ENCODE measurements around the gene BCL2L13.
A peak's percentile ranks its signal among the peaks of the same experiment; 100 is the strongest.

Gene BCL2L13

DNA sequence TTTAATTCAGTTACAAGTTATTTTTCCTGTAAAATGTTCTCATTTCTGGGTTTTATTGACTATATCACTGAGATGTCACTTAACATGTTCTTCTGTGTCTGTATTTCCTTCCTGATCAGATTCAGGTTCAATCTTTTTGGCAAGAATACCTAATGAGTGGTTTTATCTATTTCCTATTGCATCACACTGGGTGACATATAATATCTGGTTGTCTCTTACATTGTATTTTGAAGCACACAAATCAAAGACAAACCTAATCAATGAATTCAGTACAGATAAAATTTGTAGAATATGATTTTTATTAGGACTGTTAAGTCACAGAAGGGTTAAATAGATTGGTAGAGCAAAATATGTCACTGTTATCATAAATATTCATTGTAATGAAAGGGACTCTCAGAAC is 60.4 kb downstream of the BCL2L13 start:
- TF ChIP-seq POLR2A (IDR thresholded peaks at IDR 0.05; ENCODE audit: low read depth, low read length) (no peak), POLR2AphosphoS5 (IDR thresholded peaks at IDR 0.05; ENCODE audit: low read depth, low read length) (no peak), TAF1 (IDR thresholded peaks at IDR 0.05; ENCODE audit: borderline replicate concordance, low read depth, low read length) (no peak)
- FAIRE-seq, result no peak
- no peak for DNase-seq (ENCODE audit: insufficient read length)

DNA sequence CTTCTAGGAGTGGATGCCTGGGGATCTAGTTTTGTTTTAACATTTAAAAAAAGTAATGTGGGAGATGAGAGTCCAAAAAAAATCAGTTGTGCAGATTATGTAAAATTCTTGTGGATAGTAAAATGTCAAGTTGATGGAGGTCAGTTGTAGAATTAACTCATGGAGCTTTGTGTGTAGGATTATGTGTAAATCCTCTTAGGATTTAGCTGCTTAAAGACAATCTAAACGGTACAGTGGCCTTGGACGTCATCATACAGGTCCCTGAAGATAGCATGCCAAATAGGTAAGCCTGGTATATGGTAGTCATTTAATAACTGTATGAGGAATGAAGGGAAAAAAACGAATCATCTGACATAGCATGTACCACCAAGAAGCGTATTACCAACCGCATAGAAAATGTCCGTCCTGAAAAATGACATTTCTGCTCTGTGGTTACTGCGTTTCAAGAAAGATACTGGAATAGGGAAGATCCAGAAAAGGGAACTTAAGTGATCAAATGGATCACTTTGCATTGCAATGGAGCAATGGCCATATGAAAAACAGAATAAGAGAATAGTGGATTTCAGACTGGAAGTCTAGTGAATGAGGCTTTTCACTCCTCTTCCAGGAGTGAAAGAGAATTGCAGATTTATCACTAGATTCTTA is 61.3 kb downstream of the BCL2L13 start:
- FAIRE-seq, result no peak
- no peak for DNase-seq (ENCODE audit: insufficient read length)
- TF ChIP-seq POLR2AphosphoS5 (IDR thresholded peaks at IDR 0.05; ENCODE audit: low read depth, low read length) (no peak), POLR2A (IDR thresholded peaks at IDR 0.05; ENCODE audit: low read depth, low read length) (no peak), TAF1 (IDR thresholded peaks at IDR 0.05; ENCODE audit: borderline replicate concordance, low read depth, low read length) (no peak)

DNA sequence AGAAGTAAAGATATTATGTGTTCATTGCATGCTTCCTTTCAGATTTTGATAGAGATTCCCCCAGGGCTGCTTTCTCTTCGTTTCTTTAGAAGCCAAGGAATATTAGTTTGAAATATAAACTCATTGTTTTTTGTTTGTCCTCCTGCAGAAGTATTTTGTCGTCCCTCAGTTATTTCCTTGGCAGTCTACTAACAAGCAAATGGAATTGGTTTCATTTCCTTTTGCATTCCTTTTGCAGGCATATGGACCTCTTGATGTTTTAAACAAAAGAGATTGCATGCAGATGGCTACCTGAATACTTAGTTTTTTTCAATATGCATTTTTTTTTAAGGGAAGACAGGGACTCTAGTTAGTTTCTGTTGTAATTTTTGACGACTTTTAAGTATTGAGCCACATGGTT is 62.2 kb downstream of the BCL2L13 start:
- no peak for DNase-seq (ENCODE audit: insufficient read length)
- no peak for TF ChIP-seq POLR2AphosphoS5 (IDR thresholded peaks at IDR 0.05; ENCODE audit: low read depth, low read length)
- TF ChIP-seq TAF1 (IDR thresholded peaks at IDR 0.05; ENCODE audit: borderline replicate concordance, low read depth, low read length), result no peak
- no peak for TF ChIP-seq POLR2A (IDR thresholded peaks at IDR 0.05; ENCODE audit: low read depth, low read length)
- FAIRE-seq, result no peak

GRCh38 chr22:17703811-17704210 is 65.3 kb downstream of the BCL2L13 start:
- TF ChIP-seq POLR2AphosphoS5 (IDR thresholded peaks at IDR 0.05; ENCODE audit: low read depth, low read length) (no peak), TAF1 (IDR thresholded peaks at IDR 0.05; ENCODE audit: borderline replicate concordance, low read depth, low read length) (no peak), POLR2A (IDR thresholded peaks at IDR 0.05; ENCODE audit: low read depth, low read length) (no peak)
- FAIRE-seq, result no peak
- DNase-seq (ENCODE audit: insufficient read length), result no peak

DNA sequence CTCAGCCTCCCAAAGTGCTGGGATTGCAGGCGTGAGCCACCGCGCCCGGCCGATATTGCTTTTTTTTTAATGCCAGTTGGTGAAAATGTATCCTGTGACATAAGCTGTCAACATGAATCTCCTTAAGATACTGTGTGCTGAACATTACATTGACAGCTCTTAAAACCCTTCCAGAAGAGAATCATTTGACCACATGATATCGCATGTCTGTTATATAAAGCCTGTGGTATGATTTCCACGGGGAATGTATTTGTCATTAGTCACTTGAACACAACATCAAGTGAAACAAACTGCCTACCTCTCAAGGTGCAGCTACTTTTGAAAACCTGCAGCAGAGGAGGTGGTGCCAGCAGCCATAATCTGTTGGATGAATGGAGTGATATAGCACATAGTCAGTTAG is 67.0 kb downstream of the BCL2L13 start:
- FAIRE-seq, result no peak
- DNase-seq (ENCODE audit: insufficient read length), result no peak
- TF ChIP-seq POLR2AphosphoS5 (IDR thresholded peaks at IDR 0.05; ENCODE audit: low read depth, low read length), result no peak
- no peak for TF ChIP-seq POLR2A (IDR thresholded peaks at IDR 0.05; ENCODE audit: low read depth, low read length)
- no peak for TF ChIP-seq TAF1 (IDR thresholded peaks at IDR 0.05; ENCODE audit: borderline replicate concordance, low read depth, low read length)

DNA sequence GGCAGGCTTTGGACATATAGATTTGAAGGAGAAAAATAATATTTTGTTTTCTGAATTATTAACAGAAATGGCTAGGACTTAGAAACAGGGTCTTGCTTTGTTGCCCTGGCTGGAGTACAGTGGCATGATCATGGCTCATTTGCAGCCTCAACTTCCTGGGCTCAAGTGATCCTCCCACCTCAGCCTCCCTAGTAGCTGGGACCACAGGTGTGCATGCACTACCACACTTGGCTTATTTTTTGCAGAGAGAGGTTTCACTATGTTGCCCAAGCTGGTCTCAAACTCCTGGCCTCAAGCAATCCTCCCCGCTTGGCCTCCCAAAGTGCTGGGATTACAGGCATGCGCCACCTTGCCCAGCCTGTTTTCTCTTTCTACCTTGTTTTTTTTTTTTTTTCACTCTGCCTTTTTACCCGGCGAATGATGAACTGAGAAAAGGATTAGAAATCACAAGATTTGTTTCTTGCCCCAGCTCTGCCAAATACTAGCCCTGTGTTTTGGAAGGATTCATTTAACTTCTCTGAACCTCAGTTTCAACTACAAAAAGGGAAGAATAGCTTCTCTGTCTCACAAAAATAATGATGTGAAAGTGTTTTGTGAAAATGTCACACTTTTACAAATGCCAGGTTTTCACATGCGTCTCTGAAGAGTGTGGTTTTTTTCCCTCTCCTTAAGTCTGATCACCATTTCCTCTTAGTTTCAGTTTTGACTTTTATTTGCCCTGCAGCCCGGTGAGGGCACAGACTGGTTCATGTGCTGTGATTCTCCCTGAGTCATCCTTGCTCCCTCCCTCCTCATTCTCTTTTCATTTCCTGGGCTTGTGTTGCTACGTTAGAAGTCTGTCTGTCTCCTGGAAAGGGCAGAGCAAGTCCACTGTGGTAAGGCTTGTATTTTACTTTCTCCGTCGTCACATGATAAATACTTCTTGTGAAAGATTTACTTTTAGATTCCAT is 67.7 kb downstream of the BCL2L13 start:
- DNase-seq (ENCODE audit: insufficient read length) (peak; percentile 19), FAIRE-seq (peak; percentile 85)
- no peak for TF ChIP-seq POLR2AphosphoS5 (IDR thresholded peaks at IDR 0.05; ENCODE audit: low read depth, low read length)
- TF ChIP-seq POLR2A (IDR thresholded peaks at IDR 0.05; ENCODE audit: low read depth, low read length), result no peak
- TF ChIP-seq TAF1 (IDR thresholded peaks at IDR 0.05; ENCODE audit: borderline replicate concordance, low read depth, low read length), result no peak

DNA sequence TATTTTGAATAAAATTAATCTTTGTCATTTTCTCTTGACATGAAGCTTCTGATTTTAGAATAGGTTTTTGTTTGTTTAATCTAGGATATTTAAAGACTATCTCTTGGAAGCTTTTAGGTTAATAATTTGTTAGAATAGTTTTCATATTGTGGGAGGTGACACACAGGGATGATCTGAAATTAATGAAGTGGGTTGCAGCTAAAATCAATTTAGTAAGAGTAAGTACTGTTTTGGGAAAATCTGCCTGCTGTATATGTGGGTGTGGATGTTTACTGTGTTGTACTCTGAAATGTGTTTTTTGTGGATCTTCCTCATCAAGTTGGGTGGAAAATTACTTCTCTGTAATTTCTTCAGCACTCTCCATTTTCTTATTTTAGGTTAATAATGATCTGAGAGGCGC is 68.4 kb downstream of the BCL2L13 start:
- TF ChIP-seq POLR2A (IDR thresholded peaks at IDR 0.05; ENCODE audit: low read depth, low read length) (no peak), POLR2AphosphoS5 (IDR thresholded peaks at IDR 0.05; ENCODE audit: low read depth, low read length) (no peak), TAF1 (IDR thresholded peaks at IDR 0.05; ENCODE audit: borderline replicate concordance, low read depth, low read length) (no peak)
- FAIRE-seq (no peak), DNase-seq (ENCODE audit: insufficient read length) (no peak)

DNA sequence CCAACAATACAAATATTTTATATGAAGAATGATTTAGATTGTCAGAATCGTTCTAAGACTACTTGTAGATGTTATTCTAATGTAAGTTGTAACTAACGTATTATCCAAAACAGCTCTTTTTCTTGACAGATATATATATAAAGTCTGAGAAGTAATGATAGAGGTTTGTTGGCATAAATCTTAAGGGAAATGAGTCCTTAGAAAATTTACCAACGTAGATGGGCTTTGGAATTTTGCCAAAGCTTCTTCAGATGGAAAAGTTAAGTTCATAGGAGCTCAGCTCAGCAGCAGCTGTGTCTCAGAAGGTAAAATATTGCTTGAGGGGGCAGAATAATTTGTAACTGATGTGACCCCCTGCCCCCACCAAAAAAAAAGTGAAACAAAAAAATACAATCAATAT is 69.0 kb downstream of the BCL2L13 start:
- no peak for DNase-seq (ENCODE audit: insufficient read length)
- FAIRE-seq, result no peak
- TF ChIP-seq POLR2A (IDR thresholded peaks at IDR 0.05; ENCODE audit: low read depth, low read length) (no peak), TAF1 (IDR thresholded peaks at IDR 0.05; ENCODE audit: borderline replicate concordance, low read depth, low read length) (no peak), POLR2AphosphoS5 (IDR thresholded peaks at IDR 0.05; ENCODE audit: low read depth, low read length) (no peak)

DNA sequence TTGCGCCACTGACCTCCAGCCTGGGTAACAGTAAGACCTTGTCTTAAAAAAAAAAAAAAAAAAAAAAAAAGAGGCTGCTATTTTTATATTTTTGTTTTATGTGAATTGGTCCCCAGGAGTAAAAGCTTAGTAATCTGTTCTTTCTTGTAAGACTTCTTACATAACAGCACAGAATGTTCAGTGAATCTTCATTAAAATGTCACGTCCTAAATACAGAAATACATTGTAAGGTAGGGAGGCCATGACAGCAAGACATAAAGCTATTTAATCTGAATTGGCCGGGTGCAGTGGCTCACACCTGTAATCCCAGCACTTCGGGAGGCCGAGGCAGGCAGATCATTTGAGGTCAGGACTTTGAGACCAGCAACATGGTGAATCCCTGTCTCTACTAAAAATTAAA is 71.5 kb downstream of the BCL2L13 start:
- TF ChIP-seq POLR2AphosphoS5 (IDR thresholded peaks at IDR 0.05; ENCODE audit: low read depth, low read length) (no peak), POLR2A (IDR thresholded peaks at IDR 0.05; ENCODE audit: low read depth, low read length) (no peak), TAF1 (IDR thresholded peaks at IDR 0.05; ENCODE audit: borderline replicate concordance, low read depth, low read length) (no peak)
- FAIRE-seq (no peak), DNase-seq (ENCODE audit: insufficient read length) (no peak)

DNA sequence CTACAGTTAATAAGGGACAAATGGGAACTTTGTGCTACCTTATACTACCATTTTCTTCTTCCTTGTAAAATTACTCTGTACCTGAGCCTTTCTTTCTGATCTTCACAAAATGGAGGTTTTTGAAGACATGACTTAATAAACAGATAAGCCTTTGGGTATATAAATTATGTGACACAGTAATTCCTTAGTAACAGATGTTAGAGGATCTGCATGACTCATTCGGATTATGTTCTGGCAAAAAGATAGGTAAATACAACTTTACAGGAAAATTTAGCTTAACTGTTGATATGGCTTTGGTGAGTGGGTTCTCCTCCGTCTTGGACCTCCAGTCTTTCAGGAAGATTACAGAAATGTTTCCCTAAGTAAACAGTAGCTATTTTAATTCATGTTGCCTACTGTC is 73.9 kb downstream of the BCL2L13 start:
- no peak for TF ChIP-seq TAF1 (IDR thresholded peaks at IDR 0.05; ENCODE audit: borderline replicate concordance, low read depth, low read length)
- TF ChIP-seq POLR2AphosphoS5 (IDR thresholded peaks at IDR 0.05; ENCODE audit: low read depth, low read length), result no peak
- no peak for TF ChIP-seq POLR2A (IDR thresholded peaks at IDR 0.05; ENCODE audit: low read depth, low read length)
- FAIRE-seq (no peak), DNase-seq (ENCODE audit: insufficient read length) (no peak)

DNA sequence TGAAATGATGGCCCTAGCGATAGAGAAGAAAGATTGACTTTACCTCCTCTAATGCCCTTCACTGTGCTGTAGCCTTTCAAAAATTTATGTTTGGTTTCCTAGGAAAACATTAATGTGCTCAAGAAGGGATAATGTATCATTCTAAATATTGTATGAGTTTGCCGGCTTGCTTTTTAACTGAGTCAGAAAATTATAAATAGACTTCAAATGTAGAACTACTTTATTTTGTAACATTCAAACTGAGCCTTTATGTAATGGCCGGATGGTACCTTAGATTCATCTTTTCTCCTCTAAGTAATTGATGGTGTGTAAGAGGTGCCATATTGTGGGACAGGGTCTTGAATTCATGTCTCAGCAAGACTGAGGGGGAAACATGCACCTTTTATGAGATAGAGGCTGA is 78.0 kb downstream of the BCL2L13 start:
- no peak for TF ChIP-seq TAF1 (IDR thresholded peaks at IDR 0.05; ENCODE audit: borderline replicate concordance, low read depth, low read length)
- no peak for TF ChIP-seq POLR2A (IDR thresholded peaks at IDR 0.05; ENCODE audit: low read depth, low read length)
- TF ChIP-seq POLR2AphosphoS5 (IDR thresholded peaks at IDR 0.05; ENCODE audit: low read depth, low read length), result no peak
- no peak for FAIRE-seq
- no peak for DNase-seq (ENCODE audit: insufficient read length)

- FAIRE-seq (no peak), DNase-seq (ENCODE audit: insufficient read length) (no peak)
- TF ChIP-seq POLR2AphosphoS5 (IDR thresholded peaks at IDR 0.05; ENCODE audit: low read depth, low read length) (no peak), POLR2A (IDR thresholded peaks at IDR 0.05; ENCODE audit: low read depth, low read length) (no peak), TAF1 (IDR thresholded peaks at IDR 0.05; ENCODE audit: borderline replicate concordance, low read depth, low read length) (no peak)
Observed at GRCh38 chr22:17717708-17718107, 79.2 kb downstream of the BCL2L13 start.

Data from GM12892 (cell line).